Astrocyte (in vitro differentiated cells and primary cell): ENCODE measurements around the gene FANCD2.

Experiments
- EZH2 ChIP-seq: IDR thresholded peaks from 2 replicates; pipeline ENCODE4 v1.6.1; 2012; ENCODE audit warnings: mild to moderate bottlenecking, low read length, inconsistent platforms; ENCODE audit not compliant: insufficient read depth
- TF ChIP-seq, protein P1 (sequence below): IDR thresholded peaks from 2 replicates; pipeline ENCODE4 v1.5.1; 2011; ENCODE audit warnings: low read depth, mild to moderate bottlenecking, inconsistent platforms, low read length, moderate library complexity; ENCODE audit not compliant: insufficient read depth

DNA sequence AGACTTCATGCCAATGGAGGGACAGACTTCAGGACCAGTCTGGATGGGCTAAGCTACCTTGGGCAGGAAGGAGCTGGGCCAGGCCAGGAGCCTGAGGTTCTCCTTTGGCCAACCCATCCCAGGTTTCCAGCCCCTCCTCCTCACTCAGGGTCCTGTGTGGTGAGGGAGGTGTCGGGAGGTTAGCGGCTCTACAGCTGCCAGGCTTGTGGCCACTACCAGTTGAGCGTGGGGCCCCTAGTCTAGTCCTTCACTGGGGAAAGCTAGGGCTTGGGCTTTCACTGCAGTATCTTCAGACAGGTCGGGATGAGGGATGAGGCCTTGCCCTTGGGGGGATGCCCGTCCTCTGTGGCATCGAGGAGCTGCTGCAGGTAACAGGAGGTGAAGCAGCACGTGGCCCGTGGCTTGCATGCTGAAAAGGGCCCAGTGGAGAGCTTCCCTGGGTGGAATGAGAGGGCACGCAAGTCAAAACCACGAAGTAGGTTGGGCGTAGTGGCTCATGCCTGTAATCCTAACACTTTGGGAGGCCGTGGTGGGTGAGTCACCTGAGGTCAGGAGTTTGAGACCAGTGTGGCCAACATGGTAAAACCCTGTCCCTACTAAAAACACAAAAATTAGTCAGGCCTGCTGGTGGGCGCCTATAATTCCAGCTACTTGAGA, 8.5 kb upstream of the FANCD2 start:
- no peak for TF ChIP-seq EZH2
- TF ChIP-seq, protein P1, sequence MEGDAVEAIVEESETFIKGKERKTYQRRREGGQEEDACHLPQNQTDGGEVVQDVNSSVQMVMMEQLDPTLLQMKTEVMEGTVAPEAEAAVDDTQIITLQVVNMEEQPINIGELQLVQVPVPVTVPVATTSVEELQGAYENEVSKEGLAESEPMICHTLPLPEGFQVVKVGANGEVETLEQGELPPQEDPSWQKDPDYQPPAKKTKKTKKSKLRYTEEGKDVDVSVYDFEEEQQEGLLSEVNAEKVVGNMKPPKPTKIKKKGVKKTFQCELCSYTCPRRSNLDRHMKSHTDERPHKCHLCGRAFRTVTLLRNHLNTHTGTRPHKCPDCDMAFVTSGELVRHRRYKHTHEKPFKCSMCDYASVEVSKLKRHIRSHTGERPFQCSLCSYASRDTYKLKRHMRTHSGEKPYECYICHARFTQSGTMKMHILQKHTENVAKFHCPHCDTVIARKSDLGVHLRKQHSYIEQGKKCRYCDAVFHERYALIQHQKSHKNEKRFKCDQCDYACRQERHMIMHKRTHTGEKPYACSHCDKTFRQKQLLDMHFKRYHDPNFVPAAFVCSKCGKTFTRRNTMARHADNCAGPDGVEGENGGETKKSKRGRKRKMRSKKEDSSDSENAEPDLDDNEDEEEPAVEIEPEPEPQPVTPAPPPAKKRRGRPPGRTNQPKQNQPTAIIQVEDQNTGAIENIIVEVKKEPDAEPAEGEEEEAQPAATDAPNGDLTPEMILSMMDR, result no peak
